ENCODE measurements around the gene GPR37L1. TPM values are rescaled to one million over a fixed set of nuclear protein-coding genes. Genes with fewer than 3 reads are reported as not detected.

The GPR37L1 gene
- total RNA-seq, 6 donors from 2014 or later: under 0.01 to 0.07 (median 0.03) TPM; not detected in 3

DNA sequence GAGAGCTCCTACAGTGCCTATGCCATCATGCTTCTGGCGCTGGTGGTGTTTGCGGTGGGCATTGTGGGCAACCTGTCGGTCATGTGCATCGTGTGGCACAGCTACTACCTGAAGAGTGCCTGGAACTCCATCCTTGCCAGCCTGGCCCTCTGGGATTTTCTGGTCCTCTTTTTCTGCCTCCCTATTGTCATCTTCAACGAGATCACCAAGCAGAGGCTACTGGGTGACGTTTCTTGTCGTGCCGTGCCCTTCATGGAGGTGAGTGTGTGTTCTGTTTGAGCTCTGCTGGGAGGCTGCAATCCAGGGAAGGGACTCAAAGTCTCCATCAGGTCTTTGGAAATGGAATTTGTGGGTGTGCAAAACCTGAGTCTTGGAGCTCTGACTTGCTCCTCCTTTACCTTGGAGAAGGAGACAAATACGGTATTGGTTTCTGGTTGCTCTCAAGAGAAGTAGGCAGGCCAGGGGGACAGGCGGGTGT is 658 bp downstream of the GPR37L1 start:
- ATAC-seq (ENCODE audit: low FRiP score in 2 of 2) (no peak), DNase-seq (no peak)
- WGBS, 2 donors: 70 to 88% methylated on average over 6 to 10 of the region's 10 CpGs
- TF ChIP-seq, protein P1, sequence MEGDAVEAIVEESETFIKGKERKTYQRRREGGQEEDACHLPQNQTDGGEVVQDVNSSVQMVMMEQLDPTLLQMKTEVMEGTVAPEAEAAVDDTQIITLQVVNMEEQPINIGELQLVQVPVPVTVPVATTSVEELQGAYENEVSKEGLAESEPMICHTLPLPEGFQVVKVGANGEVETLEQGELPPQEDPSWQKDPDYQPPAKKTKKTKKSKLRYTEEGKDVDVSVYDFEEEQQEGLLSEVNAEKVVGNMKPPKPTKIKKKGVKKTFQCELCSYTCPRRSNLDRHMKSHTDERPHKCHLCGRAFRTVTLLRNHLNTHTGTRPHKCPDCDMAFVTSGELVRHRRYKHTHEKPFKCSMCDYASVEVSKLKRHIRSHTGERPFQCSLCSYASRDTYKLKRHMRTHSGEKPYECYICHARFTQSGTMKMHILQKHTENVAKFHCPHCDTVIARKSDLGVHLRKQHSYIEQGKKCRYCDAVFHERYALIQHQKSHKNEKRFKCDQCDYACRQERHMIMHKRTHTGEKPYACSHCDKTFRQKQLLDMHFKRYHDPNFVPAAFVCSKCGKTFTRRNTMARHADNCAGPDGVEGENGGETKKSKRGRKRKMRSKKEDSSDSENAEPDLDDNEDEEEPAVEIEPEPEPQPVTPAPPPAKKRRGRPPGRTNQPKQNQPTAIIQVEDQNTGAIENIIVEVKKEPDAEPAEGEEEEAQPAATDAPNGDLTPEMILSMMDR (IDR thresholded peaks at IDR 0.05): no peak
- TF ChIP-seq EP300 (IDR thresholded peaks at IDR 0.05): no peak
- no peak for TF ChIP-seq POLR2AphosphoS5 (IDR thresholded peaks at IDR 0.05)
- no peak for TF ChIP-seq POLR2A (IDR thresholded peaks at IDR 0.05)
- Histone ChIP-seq H3K9me3 (no peaks in the 10 kb centered on the region), H3K36me3 (no peaks in the 10 kb centered on the region), H3K4me1 (peaks cover 0 to 4% (median 1%) of the 10 kb centered on the region in 4 donors), H3K4me3 (no peak overlapping the region), H3K27ac (no peak overlapping the region), H3K27me3 (no peaks in the 10 kb centered on the region)

DNA sequence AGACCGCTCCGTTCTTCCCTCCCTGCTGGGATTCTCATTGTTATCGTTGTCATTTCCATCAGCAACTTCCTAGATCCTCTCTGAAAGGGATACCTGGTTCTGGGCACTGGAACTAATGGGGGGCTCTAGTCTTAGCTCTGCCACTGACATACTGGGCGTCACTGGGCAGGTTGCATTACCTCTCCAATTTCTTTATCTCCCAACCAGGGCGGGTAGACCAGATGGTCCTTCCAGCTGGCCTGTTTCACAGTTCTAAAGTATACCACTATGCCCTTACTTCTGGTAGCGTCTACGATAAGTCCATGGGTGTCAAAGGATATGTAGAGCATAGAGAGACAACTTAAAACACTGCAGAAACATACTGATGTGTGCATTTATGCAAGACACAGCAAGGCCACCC is 1.4 kb downstream of the GPR37L1 start:
- H3K36me3 ChIP-seq: no peaks in the 10 kb centered on the region
- ATAC-seq (ENCODE audit: low FRiP score in 2 of 2): no peak
- H3K4me1 ChIP-seq: peaks cover 0 to 4% (median 1%) of the 10 kb centered on the region in 4 donors
- H3K27me3 ChIP-seq: no peaks in the 10 kb centered on the region
- H3K4me3 ChIP-seq: no peak overlapping the region
- TF ChIP-seq POLR2A (IDR thresholded peaks at IDR 0.05) (no peak), EP300 (IDR thresholded peaks at IDR 0.05) (no peak), POLR2AphosphoS5 (IDR thresholded peaks at IDR 0.05) (no peak)
- TF ChIP-seq, protein P1 (IDR thresholded peaks at IDR 0.05): no peak
- no peak overlapping the region for H3K27ac ChIP-seq
- DNase-seq: no peak
- WGBS, 2 donors: 83 to 87% methylated on average over 7 of the region's 7 CpGs
- H3K9me3 ChIP-seq: no peaks in the 10 kb centered on the region

DNA sequence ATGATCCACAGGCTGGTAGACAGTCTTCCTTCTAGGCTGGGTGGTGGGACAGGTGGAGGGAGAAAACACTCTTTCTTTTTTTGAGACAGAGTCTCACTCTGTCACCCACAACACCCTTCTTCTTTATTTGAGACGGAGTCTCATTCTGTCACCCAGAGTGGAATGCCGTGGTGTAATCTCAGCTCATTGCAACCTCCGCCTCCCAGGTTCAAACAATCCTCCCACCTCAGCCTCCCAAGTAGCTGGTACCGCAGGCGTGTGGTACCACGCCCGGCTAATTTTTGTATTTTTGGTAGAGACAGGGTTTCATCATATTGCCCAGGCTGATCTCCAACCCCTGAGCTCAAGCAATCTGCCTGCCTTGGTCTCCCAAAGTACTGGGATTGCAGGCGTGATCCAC is 2.9 kb downstream of the GPR37L1 start:
- H3K4me3 ChIP-seq: no peak overlapping the region
- no peaks in the 10 kb centered on the region for H3K27me3 ChIP-seq
- TF ChIP-seq EP300 (IDR thresholded peaks at IDR 0.05): no peak
- TF ChIP-seq POLR2AphosphoS5 (IDR thresholded peaks at IDR 0.05): no peak
- no peak for TF ChIP-seq POLR2A (IDR thresholded peaks at IDR 0.05)
- TF ChIP-seq, protein P1 (IDR thresholded peaks at IDR 0.05): no peak
- DNase-seq (no peak), ATAC-seq (ENCODE audit: low FRiP score in 2 of 2) (no peak)
- peaks cover 0 to 6% (median 2%) of the 10 kb centered on the region in 4 donors for H3K4me1 ChIP-seq
- no peaks in the 10 kb centered on the region for H3K9me3 ChIP-seq
- WGBS, 2 donors: 94 to 97% methylated on average over 8 of the region's 8 CpGs
- no peak overlapping the region for H3K27ac ChIP-seq
- no peaks in the 10 kb centered on the region for H3K36me3 ChIP-seq

DNA sequence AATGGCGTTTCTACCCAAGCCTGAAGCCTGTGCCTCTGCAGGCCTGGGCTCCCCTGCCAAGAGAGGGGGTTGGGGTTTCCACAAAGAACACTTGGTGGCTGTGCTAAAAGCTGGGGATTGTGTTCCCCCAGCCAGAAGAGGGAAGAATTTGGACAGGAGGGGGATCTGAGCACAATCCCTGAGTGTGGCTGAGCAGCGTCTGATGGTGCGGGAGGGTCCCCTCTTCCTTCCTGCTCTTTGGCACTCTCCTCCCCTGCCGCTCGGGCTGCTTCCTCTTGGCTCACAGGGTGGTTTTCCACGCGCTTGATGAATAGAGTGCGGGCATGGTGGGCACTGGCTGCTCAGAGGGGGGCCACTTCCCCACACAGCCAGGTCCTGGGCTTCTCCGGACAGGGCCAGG is 3.7 kb downstream of the GPR37L1 start:
- Histone ChIP-seq H3K36me3 (no peaks in the 10 kb centered on the region), H3K9me3 (no peaks in the 10 kb centered on the region), H3K4me1 (peaks cover 1 to 15% (median 5%) of the 10 kb centered on the region in 4 donors), H3K27ac (no peak overlapping the region), H3K27me3 (no peaks in the 10 kb centered on the region), H3K4me3 (no peak overlapping the region)
- ATAC-seq (ENCODE audit: low FRiP score in 2 of 2) (no peak), DNase-seq (no peak)
- TF ChIP-seq EP300 (IDR thresholded peaks at IDR 0.05): no peak
- TF ChIP-seq POLR2A (IDR thresholded peaks at IDR 0.05): no peak
- no peak for TF ChIP-seq POLR2AphosphoS5 (IDR thresholded peaks at IDR 0.05)
- TF ChIP-seq, protein P1 (IDR thresholded peaks at IDR 0.05): no peak
- 19 to 34% methylated on average over 3 to 8 of the region's 9 CpGs for WGBS, 2 donors

DNA sequence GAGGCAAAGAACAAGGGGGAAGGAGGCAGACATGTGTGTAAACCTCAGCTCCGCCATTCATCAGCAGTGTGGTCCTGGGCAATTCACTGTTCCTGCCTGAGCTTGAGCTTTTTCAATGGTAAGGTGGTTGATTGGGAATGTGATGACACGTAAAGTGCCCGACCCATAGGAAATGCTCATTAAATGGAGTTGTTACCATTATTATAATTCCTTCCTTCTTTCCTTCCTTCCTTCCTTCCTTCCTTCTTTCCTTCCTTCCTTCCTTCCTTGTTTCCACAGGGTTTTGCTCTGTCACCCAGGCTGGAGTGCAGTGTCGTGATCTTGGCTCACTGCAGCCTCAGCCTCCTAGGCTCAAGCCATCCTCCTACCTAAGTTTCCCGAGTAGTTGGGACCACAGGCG is 4.3 kb downstream of the GPR37L1 start:
- Histone ChIP-seq H3K4me1 (peaks cover 8 to 21% (median 12%) of the 10 kb centered on the region in 4 donors), H3K9me3 (no peaks in the 10 kb centered on the region), H3K36me3 (peaks cover 0 to 1% (median 0%) of the 10 kb centered on the region in 4 donors), H3K27ac (no peak overlapping the region), H3K4me3 (no peak overlapping the region), H3K27me3 (no peaks in the 10 kb centered on the region)
- 74 to 82% methylated on average over 6 of the region's 6 CpGs for WGBS, 2 donors
- DNase-seq (no peak), ATAC-seq (ENCODE audit: low FRiP score in 2 of 2) (no peak)
- TF ChIP-seq, protein P1 (IDR thresholded peaks at IDR 0.05): no peak
- TF ChIP-seq EP300 (IDR thresholded peaks at IDR 0.05): no peak
- TF ChIP-seq POLR2A (IDR thresholded peaks at IDR 0.05): no peak
- TF ChIP-seq POLR2AphosphoS5 (IDR thresholded peaks at IDR 0.05): no peak
